ACC112 (cell line): ENCODE results near the gene DOK1.

Experiments used
- H2AFZ ChIP-seq: fragments of 200-600 bp; sonication (generic); one replicate; pipeline ENCODE4 v1.6.0; 2017; ENCODE audit warnings: antibody characterized with exemption, low read length; ENCODE audit not compliant: unreplicated experiment
- H3K27ac ChIP-seq: fragments of 200-600 bp; sonication (generic); 2 replicates; pipeline ENCODE4 v1.5.1; 2014; ENCODE audit warnings: low read depth, mild to moderate bottlenecking, antibody characterized with exemption, low read length, moderate library complexity
- H3K27me3 ChIP-seq: fragments of 200-600 bp; sonication (generic); 2 replicates; pipeline ENCODE4 v1.6.1; 2014; ENCODE audit warnings: mild to moderate bottlenecking, antibody characterized with exemption, low read length, moderate library complexity, mixed read lengths; ENCODE audit not compliant: insufficient read depth
- H3K36me3 ChIP-seq: fragments of 200-600 bp; sonication (generic); 2 replicates; pipeline ENCODE4 v1.6.1; 2016; ENCODE audit warnings: mild to moderate bottlenecking, antibody characterized with exemption, low read length, moderate library complexity, mixed read lengths; ENCODE audit not compliant: insufficient read depth
- H3K4me1 ChIP-seq: fragments of 200-600 bp; sonication (generic); one replicate; pipeline ENCODE4 v1.6.1; 2016; ENCODE audit warnings: low read length, mixed read lengths; ENCODE audit not compliant: insufficient read depth, unreplicated experiment, control insufficient read depth
- H3K4me3 ChIP-seq: fragments of 200-600 bp; sonication (generic); 2 replicates; pipeline ENCODE4 v1.5.1; 2014; ENCODE audit warnings: mild to moderate bottlenecking, low read depth, low read length
- H3K79me2 ChIP-seq: fragments of 200-600 bp; sonication (generic); one replicate; pipeline ENCODE4 v1.6.0; 2016; ENCODE audit warnings: low read length; ENCODE audit not compliant: control insufficient read depth, unreplicated experiment, insufficient read depth

The DOK1 gene

DNA sequence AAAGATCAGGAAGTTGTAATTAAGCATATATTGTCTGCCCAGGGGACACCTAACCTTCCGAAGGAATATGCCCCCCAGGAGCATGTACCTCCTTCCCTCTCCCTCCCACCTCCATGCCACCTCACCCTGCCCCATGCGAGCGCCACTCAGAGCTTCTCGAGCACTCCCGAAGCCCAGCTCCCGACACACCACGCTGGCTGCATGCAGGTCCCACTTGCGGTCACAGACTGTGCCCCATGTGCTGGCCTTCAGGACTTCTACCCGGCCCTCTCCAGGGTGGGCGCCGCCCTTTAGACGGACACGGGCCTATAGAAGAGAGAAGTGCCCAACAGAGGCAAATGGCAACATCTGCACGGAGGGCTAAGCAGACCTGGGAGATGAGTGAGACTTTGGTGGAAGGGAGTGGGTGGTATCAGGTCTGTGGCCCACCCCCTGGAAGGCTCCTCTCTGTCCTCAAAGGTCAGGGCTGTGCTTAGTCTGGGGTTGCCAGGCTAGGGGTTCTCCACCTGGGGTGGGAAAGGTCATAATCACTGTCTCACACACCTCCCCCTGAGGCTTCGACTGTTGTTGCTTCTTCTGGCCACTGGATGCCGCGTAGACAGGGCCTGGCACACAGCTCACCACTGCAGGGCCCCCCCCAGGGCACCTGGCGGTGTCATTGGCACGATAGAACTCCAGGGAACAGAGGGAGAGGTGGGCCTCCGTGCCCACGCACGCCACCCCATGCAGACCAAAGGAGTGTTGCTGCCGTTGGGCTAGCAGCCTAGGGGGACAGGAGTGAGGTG, 18.2 kb upstream of the DOK1 start:
- peaks cover 18% of the 10 kb centered on the region for H3K36me3 ChIP-seq
- H3K27ac ChIP-seq: no peak overlapping the region
- peaks cover 7% of the 10 kb centered on the region for H3K4me1 ChIP-seq
- peaks cover 11% of the 10 kb centered on the region for H3K79me2 ChIP-seq
- no peak overlapping the region for H3K4me3 ChIP-seq
- H2AFZ ChIP-seq: no peak overlapping the region
- no peaks in the 10 kb centered on the region for H3K27me3 ChIP-seq

DNA sequence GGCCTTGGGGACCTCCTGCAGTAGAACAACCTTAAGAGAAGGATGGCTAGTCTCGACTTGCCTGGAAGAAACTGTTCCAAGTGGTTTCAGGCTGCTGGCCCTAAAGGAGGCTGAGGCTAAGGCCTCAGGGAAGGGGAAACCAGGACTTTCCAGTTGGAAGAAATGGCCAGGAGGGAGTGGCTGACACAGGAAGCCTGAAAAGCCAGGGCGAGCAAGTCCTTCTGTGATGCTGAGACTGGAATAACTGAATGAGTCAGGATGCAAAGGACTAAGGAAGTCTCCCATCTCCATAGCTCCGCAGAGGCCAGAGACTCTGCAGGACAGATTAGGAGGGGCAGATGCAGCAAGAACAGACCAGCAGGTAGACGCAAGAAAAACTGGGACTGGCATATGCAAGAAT, 17.4 kb upstream of the DOK1 start:
- peaks cover 18% of the 10 kb centered on the region for H3K36me3 ChIP-seq
- H3K79me2 ChIP-seq: peaks cover 6% of the 10 kb centered on the region
- no peaks in the 10 kb centered on the region for H3K4me1 ChIP-seq
- no peaks in the 10 kb centered on the region for H3K27me3 ChIP-seq
- H3K27ac ChIP-seq: no peak overlapping the region
- no peak overlapping the region for H2AFZ ChIP-seq
- H3K4me3 ChIP-seq: no peak overlapping the region

DNA sequence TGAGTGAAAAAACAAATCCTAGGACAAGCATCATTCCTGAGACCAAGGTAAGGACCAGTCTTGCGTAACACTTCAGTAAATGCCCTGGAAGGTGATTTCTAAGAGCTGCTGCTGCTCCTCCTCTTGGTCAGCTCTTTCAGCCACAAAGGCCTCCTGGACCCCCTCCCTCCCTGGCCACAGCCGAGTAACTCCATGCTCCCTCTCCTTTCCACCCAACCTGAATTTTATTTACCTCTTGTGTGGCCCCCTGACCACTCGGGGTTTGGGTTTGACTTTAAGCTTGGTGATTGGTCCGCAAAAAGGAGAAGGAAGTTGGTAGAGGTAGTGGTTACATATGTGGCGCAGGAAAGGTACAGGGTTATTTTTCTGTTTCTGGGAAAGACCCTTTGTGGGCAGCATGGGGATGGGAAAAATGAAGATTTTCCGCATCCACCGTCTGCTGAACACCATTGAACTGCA, 15.6 kb upstream of the DOK1 start:
- H3K27ac ChIP-seq: no peak overlapping the region
- H3K36me3 ChIP-seq: peaks cover 18% of the 10 kb centered on the region
- H2AFZ ChIP-seq: no peak overlapping the region
- no peaks in the 10 kb centered on the region for H3K27me3 ChIP-seq
- peaks cover 6% of the 10 kb centered on the region for H3K79me2 ChIP-seq
- H3K4me3 ChIP-seq: no peak overlapping the region
- H3K4me1 ChIP-seq: no peaks in the 10 kb centered on the region

DNA sequence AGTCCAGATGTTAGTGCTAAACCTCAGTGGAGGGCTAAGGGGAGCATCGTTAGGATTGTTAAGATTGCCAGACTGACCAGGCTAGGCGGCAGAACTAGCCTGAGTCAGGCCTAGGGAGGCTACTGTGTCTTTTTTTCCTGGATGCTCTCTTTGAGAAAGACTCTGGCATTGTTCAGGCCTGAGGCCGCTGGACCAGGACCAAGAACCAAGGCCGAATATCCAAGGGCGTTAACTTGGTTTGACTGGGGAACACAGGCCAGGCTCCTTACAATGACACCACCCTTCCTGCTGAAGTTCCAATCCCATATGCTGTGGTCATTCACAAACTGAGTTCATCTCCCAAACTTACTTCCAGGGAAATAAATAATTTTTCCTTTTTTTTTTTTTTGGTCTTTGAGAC, 14.2 kb upstream of the DOK1 start:
- H2AFZ ChIP-seq: no peak overlapping the region
- peaks cover 16% of the 10 kb centered on the region for H3K36me3 ChIP-seq
- no peak overlapping the region for H3K27ac ChIP-seq
- peaks cover 7% of the 10 kb centered on the region for H3K79me2 ChIP-seq
- H3K27me3 ChIP-seq: no peaks in the 10 kb centered on the region
- H3K4me3 ChIP-seq: no peak overlapping the region
- no peaks in the 10 kb centered on the region for H3K4me1 ChIP-seq

DNA sequence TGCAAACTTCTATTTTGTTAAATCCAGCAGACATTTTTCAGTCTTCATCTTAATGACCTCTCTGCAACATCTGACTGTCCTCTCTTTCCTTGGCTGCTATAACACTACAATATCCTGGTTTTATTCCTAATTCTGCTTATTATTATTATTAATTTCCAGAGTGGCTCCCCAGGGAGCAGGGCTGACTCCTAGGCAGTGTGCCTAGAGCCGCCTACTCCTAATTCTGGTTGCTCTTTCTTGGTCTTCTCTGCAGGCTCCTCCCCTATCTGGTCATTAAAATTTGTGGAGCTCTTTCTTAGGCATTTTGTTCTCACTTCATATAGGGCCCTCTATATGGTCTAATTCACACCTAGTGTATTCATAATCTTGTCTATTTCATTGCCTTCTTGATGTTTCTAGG, 11.5 kb upstream of the DOK1 start:
- Histone ChIP-seq H2AFZ (no peak overlapping the region), H3K4me3 (no peak overlapping the region), H3K36me3 (peaks cover 19% of the 10 kb centered on the region), H3K27ac (no peak overlapping the region), H3K27me3 (no peaks in the 10 kb centered on the region), H3K4me1 (peaks cover 1% of the 10 kb centered on the region), H3K79me2 (peaks cover 16% of the 10 kb centered on the region)

DNA sequence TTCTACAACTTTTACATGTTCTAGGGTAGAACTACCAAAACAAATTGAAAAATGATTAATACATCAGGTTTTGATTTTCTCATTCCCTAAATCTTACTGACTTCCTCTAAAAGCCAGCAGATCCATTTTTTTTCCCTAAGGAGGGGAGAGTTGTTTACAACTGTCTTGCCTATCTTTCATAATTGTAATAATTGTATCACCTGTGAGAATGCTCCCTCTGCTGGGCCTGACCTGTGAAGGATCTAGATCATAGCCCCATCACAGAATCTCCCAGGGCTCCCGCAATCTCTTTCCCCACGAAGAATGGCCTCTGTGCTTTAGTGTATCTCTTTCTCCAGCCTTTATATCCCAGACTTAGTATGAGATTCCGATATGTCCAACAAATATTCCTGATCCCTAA, 9.9 kb upstream of the DOK1 start:
- H3K4me1 ChIP-seq: peaks cover 13% of the 10 kb centered on the region
- H3K79me2 ChIP-seq: peaks cover 23% of the 10 kb centered on the region
- no peak overlapping the region for H3K27ac ChIP-seq
- H3K27me3 ChIP-seq: no peaks in the 10 kb centered on the region
- H3K36me3 ChIP-seq: peaks cover 16% of the 10 kb centered on the region
- no peak overlapping the region for H3K4me3 ChIP-seq
- no peak overlapping the region for H2AFZ ChIP-seq

DNA sequence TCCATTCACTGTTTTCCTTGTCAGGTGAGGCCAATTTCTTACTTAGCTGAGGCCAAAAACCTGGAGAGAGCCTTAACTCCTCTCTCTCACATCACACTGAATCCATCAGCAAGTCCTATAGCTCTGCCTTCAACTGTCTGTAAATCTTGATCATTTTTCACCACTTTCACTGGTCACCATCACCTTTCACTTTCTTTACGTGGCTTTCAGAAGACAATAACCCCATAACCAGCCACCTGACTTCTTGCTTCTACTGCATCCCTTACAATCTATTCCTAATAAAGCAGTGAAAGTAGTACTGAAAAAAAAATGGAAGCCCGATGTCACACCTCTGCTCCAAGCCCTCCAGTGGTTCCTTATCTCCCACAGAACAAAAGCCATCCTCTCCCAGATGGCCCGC, 8.5 kb upstream of the DOK1 start:
- Histone ChIP-seq H3K4me3 (no peak overlapping the region), H3K79me2 (peaks cover 36% of the 10 kb centered on the region), H3K27me3 (no peaks in the 10 kb centered on the region), H2AFZ (no peak overlapping the region), H3K27ac (no peak overlapping the region), H3K36me3 (peaks cover 16% of the 10 kb centered on the region), H3K4me1 (peaks cover 25% of the 10 kb centered on the region)

DNA sequence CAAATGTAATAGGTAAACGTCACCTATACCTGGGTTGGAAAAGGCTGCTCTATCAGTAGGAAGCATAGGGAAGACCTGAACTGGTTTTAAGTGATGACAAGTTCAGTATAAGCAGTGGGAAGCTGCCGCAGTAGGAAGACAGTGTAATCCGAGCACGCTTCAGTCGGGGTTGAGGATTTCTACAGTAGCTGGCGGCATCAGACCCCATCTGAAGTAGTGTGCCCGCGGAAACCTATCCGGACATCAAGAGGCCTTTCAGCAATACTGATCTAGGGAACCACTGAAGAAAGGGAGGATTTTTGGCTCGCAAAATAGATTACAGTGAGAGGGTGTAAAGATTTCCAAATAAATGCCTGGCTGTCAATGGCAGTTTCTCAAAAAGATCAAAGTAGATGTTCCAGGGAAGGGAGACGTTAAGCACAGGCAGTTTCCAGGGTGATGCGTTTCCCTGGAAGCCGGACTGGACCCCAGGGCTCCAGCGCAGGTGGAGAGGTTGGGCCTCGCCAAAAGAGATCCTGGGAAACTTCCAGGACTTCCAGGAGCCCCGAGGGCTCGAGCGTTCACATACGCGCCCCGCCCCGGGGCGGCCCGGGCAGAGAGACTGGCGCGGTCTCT, 6.1 kb upstream of the DOK1 start:
- Histone ChIP-seq H3K4me1 (peaks cover 44% of the 10 kb centered on the region), H3K36me3 (peaks cover 15% of the 10 kb centered on the region), H3K4me3 (peak overlapping the region; percentile 97), H2AFZ (no peak overlapping the region), H3K27me3 (no peaks in the 10 kb centered on the region), H3K27ac (peak overlapping the region; percentile 9; the same call in 1 of the 2 replicates), H3K79me2 (peaks cover 60% of the 10 kb centered on the region)

DNA sequence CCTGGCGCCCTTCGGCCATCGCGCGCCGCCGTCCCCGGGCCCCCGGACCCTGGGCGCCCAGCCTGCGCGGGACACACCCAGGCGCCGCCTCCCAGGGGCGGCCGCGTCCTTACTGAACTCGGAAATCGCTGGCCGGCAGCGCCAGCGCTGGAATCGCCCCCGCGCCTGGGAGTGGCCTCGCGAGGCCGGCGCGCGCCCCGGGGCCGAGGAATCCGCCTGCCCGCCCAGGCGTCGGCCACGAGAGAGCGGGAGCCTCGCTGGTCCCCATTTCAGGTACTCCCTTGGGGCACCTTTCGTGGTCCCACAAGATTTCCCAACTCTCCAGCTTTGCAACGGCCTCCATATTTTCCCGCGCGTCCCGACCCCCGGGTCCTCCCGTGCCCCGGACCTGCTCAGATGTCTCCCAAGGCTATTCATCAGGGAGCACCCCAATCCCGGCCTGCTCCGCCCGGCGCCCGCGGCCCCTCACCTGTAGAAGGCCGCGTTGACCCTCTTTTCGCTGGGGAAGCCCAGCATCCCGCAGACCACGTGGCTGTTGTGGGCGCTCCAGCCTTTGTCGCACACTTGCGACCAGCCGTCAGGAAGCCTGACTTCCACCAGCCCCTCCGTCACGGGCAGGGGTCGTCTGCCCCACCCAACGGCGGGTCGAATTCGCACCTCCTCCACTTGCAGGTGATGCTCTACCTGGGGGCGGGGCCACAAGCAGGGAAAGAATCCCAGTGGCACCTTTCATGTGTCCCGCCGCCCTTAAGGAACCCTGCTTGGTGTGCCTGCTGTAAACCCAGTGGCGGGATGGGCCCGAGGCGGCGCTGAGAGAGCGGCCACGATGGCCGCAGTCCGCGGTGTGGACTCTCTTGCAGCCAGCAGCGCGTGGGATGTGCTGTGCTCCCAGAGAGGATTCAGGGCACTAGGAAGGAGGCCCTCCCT, 5.4 kb upstream of the DOK1 start:
- H3K27ac ChIP-seq: peak overlapping the region; percentile 9; the same call in 1 of the 2 replicates

DNA sequence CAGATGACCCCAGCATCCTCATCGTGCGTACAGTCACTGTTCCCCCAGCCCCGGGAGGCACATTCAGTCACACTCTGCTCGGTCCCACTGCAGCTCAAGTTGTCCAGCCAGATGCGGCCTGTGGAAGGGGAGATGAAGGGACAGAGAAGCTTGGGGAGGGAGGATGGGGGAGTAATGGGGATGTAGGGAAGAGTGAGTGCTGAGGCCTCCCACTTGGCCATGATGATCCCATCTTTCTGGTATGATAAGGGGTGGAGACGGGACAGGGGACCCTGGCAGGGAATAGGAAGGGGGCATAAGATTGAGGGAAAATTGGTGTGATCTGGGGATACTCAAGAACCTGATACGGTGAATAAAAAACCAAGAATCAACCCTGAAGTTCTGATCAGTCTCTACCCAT, 4.3 kb upstream of the DOK1 start:
- Histone ChIP-seq H3K4me1 (peaks cover 44% of the 10 kb centered on the region), H3K36me3 (peaks cover 15% of the 10 kb centered on the region), H3K27ac (no peak overlapping the region), H3K79me2 (peaks cover 70% of the 10 kb centered on the region), H2AFZ (no peak overlapping the region), H3K4me3 (peak overlapping the region; percentile 97), H3K27me3 (no peaks in the 10 kb centered on the region)

More for the DNA sequence above, 5.4 kb upstream of the DOK1 start:
- Histone ChIP-seq H2AFZ (peak overlapping the region; percentile 36), H3K36me3 (peaks cover 15% of the 10 kb centered on the region), H3K27me3 (no peaks in the 10 kb centered on the region), H3K79me2 (peaks cover 64% of the 10 kb centered on the region), H3K4me3 (peak overlapping the region; percentile 97), H3K4me1 (peaks cover 44% of the 10 kb centered on the region)
